ENCODE results near the gene SLC27A3.

SLC27A3 gene

DNA sequence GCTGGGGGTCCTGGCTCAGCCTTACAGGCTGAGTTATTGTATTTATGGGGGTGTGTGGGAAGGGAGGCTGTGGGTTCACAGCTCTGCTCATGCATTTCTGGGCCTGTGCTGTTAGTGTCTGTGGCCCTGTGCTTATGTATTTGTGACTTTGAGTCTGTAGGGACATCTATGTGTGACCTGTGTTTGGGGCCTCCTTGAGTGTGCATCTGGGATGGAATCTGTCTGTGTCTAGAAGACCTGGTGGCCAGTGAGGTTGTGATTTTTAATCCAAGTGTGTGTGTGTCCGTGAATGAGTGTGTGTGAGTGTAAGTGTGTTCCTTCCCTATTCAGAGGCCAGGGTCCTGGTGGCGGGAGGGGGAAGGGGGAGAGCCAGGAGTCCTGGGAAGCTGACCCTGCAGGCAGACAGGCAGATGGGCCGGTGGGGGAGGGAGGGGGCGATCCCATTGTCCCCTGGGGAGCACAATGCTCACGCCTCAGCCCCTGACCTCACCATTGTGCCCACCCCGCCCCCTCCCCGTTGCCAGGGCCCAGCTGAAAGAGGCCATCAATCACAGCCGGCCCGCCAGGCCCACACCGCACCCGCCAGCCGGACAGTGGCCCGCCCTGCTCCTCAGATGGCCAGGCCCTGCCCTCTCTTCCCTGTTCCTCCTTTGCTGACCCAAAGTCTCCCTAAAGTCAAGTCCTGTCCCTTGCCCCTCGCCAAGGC, 19.6 kb downstream of the SLC27A3 start:
- H3K4me3 ChIP-seq (ENCODE audit: severe bottlenecking): no peak overlapping the region
- no peaks in the 10 kb centered on the region for H3K4me1 ChIP-seq (ENCODE audit: insufficient read depth, poor library complexity, severe bottlenecking)
- H3K27ac ChIP-seq (ENCODE audit: poor library complexity, severe bottlenecking): no peak overlapping the region
- DNase-seq (ENCODE audit: low spot score): no peak
- no peaks in the 10 kb centered on the region for H3K27me3 ChIP-seq (ENCODE audit: insufficient read depth, poor library complexity, severe bottlenecking)
- ATAC-seq (ENCODE audit: low read depth): no peak
- no peaks in the 10 kb centered on the region for H3K36me3 ChIP-seq (ENCODE audit: low read depth)
- no peaks in the 10 kb centered on the region for H3K9me3 ChIP-seq (ENCODE audit: severe bottlenecking)
- TF ChIP-seq, protein P1, sequence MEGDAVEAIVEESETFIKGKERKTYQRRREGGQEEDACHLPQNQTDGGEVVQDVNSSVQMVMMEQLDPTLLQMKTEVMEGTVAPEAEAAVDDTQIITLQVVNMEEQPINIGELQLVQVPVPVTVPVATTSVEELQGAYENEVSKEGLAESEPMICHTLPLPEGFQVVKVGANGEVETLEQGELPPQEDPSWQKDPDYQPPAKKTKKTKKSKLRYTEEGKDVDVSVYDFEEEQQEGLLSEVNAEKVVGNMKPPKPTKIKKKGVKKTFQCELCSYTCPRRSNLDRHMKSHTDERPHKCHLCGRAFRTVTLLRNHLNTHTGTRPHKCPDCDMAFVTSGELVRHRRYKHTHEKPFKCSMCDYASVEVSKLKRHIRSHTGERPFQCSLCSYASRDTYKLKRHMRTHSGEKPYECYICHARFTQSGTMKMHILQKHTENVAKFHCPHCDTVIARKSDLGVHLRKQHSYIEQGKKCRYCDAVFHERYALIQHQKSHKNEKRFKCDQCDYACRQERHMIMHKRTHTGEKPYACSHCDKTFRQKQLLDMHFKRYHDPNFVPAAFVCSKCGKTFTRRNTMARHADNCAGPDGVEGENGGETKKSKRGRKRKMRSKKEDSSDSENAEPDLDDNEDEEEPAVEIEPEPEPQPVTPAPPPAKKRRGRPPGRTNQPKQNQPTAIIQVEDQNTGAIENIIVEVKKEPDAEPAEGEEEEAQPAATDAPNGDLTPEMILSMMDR (IDR thresholded peaks at IDR 0.05; ENCODE audit: poor library complexity, severe bottlenecking): no peak

DNA sequence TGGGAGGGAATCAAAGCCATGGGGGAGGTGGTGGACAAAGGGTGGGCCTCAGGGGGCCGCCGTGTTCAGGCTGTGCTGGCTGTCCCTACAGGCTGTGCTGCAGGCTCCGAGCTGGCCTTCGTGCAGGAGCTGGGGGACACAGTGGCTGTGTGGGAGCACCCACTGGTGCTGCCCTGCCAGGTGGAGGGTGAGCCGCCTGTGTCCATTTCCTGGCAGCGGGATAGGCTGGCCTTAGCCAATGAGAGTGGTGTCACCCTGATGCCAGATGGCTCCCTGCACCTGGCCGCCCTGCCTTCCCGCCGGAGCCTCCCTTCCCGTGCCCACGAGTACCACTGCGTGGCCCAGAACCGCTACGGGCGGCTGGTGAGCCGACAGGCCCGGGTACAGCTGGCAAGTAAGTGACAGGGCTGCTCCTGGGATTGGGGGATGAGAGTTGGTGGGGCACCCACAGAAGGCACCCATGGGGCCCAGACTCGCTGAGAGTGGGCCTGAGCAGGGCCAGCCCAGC, 20.2 kb downstream of the SLC27A3 start:
- DNase-seq (ENCODE audit: low spot score) (peak; percentile 58), ATAC-seq (ENCODE audit: low read depth) (no peak)
- no peaks in the 10 kb centered on the region for H3K27me3 ChIP-seq (ENCODE audit: insufficient read depth, poor library complexity, severe bottlenecking)
- H3K4me3 ChIP-seq (ENCODE audit: severe bottlenecking): no peak overlapping the region
- H3K36me3 ChIP-seq (ENCODE audit: low read depth): no peaks in the 10 kb centered on the region
- TF ChIP-seq, protein P1 (IDR thresholded peaks at IDR 0.05; ENCODE audit: poor library complexity, severe bottlenecking): no peak
- no peak overlapping the region for H3K27ac ChIP-seq (ENCODE audit: poor library complexity, severe bottlenecking)
- no peaks in the 10 kb centered on the region for H3K4me1 ChIP-seq (ENCODE audit: insufficient read depth, poor library complexity, severe bottlenecking)
- H3K9me3 ChIP-seq (ENCODE audit: severe bottlenecking): no peaks in the 10 kb centered on the region

DNA sequence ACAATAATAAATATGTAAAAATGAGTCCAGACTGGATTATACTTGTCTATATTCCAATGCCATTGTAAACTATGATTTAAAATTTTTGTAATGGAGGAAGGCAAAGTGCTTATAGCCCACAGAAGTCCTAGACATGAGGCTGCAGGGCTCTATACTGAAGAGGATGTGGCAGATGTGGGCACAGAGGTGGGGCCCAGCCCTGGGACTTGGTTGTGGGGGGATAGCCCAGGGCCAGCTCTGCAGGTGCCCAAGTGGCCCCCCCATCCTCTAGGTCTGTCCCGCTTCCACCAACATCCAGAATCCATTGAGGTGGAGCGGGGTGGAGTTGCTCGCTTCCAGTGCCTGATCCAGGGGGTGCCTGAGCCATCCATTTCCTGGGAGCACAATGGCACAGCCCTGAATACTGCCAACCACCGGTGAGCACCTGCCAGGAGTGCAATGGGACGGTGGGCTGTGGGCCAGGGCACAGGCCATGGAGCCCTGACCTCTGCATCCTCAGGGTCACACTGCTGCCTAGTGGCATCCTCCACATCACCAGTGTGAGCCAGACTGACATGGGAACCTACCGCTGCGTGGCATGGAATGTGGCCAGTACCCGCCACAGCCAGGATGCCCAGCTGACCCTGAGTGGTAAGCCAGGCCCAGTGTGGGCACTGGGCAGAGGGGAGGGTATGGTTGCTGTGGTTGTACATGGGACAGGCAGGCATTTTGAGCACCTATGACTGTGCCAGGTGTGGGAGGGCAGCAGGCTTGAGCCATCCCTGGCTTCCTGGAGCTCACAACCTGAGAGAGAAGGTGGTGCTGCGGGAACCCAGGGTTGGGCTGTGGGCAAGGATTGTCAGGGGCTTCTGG, 21.0 kb downstream of the SLC27A3 start:
- no peaks in the 10 kb centered on the region for H3K36me3 ChIP-seq (ENCODE audit: low read depth)
- H3K27ac ChIP-seq (ENCODE audit: poor library complexity, severe bottlenecking): no peak overlapping the region
- no peak for ATAC-seq (ENCODE audit: low read depth)
- H3K4me1 ChIP-seq (ENCODE audit: insufficient read depth, poor library complexity, severe bottlenecking): no peaks in the 10 kb centered on the region
- H3K27me3 ChIP-seq (ENCODE audit: insufficient read depth, poor library complexity, severe bottlenecking): no peaks in the 10 kb centered on the region
- DNase-seq (ENCODE audit: low spot score): peak; percentile 31
- H3K9me3 ChIP-seq (ENCODE audit: severe bottlenecking): no peaks in the 10 kb centered on the region
- H3K4me3 ChIP-seq (ENCODE audit: severe bottlenecking): no peak overlapping the region
- TF ChIP-seq, protein P1 (IDR thresholded peaks at IDR 0.05; ENCODE audit: poor library complexity, severe bottlenecking): no peak

DNA sequence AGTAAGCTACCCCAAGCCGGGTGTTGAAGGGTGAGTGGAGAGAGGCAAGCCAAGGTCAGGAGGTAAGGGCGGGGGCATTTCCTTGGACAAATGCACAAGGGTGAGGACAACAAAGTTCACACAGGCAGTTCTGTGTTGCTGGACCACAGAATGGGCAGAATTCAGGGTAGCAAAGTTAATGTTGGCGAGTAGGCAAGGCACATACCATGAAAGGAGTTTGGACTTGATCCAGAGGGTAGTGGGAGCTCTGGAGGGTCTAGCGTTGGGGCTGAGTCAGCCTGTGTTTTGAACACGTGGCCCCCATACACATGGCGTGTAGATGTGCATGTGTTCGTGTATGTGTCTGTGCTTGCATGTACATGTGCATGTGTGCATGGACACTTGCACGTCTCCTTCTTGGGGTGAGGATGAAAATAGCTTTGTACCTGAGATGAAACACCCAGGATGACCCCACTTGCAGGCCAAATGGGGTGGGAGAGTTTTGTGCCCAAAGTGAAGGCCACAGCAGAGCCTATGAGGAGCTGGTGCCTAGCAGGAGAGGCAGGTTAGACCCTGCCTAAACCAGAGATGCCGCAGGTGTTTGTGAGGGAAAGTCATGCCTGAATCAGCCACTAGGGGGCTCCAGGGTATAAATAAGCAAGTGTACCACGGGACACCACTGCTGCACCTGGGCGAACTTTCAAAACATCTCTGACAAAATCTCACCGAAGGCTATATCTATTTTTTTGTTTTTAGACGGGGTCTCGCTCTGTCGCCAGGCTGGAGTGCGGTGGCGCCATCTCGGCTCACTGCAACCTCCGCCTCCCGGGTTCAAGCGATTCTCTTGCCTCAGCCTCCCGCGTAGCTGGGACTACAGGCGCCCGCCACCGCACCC, 21.8 kb downstream of the SLC27A3 start:
- TF ChIP-seq, protein P1 (IDR thresholded peaks at IDR 0.05; ENCODE audit: poor library complexity, severe bottlenecking): peak; percentile 88
- H3K27ac ChIP-seq (ENCODE audit: poor library complexity, severe bottlenecking): no peak overlapping the region
- ATAC-seq (ENCODE audit: low read depth) (peak; percentile 69), DNase-seq (ENCODE audit: low spot score) (peak; percentile 22)
- H3K27me3 ChIP-seq (ENCODE audit: insufficient read depth, poor library complexity, severe bottlenecking): no peaks in the 10 kb centered on the region
- H3K36me3 ChIP-seq (ENCODE audit: low read depth): no peaks in the 10 kb centered on the region
- H3K9me3 ChIP-seq (ENCODE audit: severe bottlenecking): no peaks in the 10 kb centered on the region
- H3K4me1 ChIP-seq (ENCODE audit: insufficient read depth, poor library complexity, severe bottlenecking): no peaks in the 10 kb centered on the region
- no peak overlapping the region for H3K4me3 ChIP-seq (ENCODE audit: severe bottlenecking)

Data from RWPE2 (cell line).